OCI-LY3 (cell line): ENCODE measurements around the gene TF.

Source experiments
- EZH2phosphoT487 ChIP-seq: fragments of 200-600 bp; shearing (Covaris generic); IDR thresholded peaks from 2 replicates; pipeline ENCODE4 v1.6.1; 2018; ENCODE audit warnings: antibody characterized with exemption, mixed run types, low read depth
- TF ChIP-seq, protein P1 (sequence below): fragments of 200-600, 300-600 bp; sonication (generic); IDR thresholded peaks from 2 replicates; pipeline ENCODE4 v1.5.1; 2014; ENCODE audit warnings: antibody characterized with exemption, low read length, low read depth

DNA sequence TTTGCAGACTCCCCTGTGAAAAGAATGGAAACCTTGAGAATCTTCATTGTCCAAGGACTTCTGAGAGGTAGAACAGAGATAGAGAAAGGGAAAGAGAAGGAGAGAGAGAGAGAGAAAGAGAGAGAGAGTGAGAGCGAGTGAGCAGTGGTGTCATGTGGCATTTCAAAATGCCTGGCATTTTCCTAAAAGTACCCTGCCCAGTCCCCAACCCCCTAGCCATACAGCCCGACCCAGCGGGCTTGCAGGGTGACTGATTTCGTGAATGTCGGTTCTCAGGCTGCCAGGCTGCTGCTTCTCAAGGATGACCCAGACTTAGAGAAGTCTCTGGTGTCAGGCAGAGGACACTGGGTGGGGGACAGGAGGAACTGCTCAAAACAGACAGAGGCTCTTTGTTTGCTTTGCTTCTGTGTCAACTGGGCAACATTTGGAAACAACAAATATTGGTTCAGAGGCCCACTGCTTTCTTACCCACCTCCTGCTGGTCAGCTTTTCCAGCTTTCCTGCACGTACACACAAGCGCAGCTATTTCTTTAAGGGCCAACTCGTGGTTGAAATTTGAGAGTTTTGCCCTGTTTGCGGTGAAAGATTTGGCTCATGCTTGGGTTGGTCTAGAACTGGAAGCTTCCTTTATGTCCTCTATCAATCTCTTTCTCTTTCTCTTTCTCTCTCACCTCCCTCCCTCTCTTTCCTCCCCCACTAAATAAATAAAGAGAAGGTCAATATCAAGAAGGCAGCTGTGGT lies 3.7 kb upstream of the TF start:
- TF ChIP-seq, protein P1, sequence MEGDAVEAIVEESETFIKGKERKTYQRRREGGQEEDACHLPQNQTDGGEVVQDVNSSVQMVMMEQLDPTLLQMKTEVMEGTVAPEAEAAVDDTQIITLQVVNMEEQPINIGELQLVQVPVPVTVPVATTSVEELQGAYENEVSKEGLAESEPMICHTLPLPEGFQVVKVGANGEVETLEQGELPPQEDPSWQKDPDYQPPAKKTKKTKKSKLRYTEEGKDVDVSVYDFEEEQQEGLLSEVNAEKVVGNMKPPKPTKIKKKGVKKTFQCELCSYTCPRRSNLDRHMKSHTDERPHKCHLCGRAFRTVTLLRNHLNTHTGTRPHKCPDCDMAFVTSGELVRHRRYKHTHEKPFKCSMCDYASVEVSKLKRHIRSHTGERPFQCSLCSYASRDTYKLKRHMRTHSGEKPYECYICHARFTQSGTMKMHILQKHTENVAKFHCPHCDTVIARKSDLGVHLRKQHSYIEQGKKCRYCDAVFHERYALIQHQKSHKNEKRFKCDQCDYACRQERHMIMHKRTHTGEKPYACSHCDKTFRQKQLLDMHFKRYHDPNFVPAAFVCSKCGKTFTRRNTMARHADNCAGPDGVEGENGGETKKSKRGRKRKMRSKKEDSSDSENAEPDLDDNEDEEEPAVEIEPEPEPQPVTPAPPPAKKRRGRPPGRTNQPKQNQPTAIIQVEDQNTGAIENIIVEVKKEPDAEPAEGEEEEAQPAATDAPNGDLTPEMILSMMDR, result no peak
- no peak for TF ChIP-seq EZH2phosphoT487
